ENCODE data around the gene GYS2.
"Not testable (repeated sequence)": the region's sequence is repeated elsewhere in the genome, so short reads cannot be mapped to it uniquely, and the experiment has no call there.

The GYS2 gene

GRCh38 chr12:21585485-21585884 is 19.2 kb downstream of the GYS2 start:
- POLR2A ChIA-PET (ENCODE audit: low non-redundant PET): no interaction called here
- no peak for DNase-seq (ENCODE audit: low spot score)
- no peak overlapping the region for H3K27ac ChIP-seq
- CTCF ChIA-PET: interaction anchor here (0.6 kb wide), 1 partner anchor 360 kb away, joined by 5 read pairs; no protein-coding TSS in a partner anchor
- TF ChIP-seq CTCF (conservative IDR thresholded peaks at IDR 0.05; ENCODE audit: low read depth): no peak

GRCh38 chr12:21584403-21585182 is 20.1 kb downstream of the GYS2 start:
- DNase-seq (ENCODE audit: low spot score); POLR2A ChIA-PET (ENCODE audit: low non-redundant PET); H3K27ac ChIP-seq: not testable (repeated sequence)
- CTCF ChIA-PET: interaction anchor here (0.6 kb wide), 1 partner anchor 323 kb away, joined by 6 read pairs; no protein-coding TSS in a partner anchor

GRCh38 chr12:21583587-21583986 is 21.1 kb downstream of the GYS2 start:
- ChIA-PET POLR2A (ENCODE audit: low non-redundant PET) (no interaction called here), CTCF (no interaction called here)
- no peak for DNase-seq (ENCODE audit: low spot score)
- TF ChIP-seq CTCF (conservative IDR thresholded peaks at IDR 0.05; ENCODE audit: low read depth): no peak
- H3K27ac ChIP-seq: no peak overlapping the region

- no peak for DNase-seq (ENCODE audit: low spot score)
- CTCF ChIA-PET: no interaction called here
Observed at GRCh38 chr12:21580748-21581516, 23.7 kb downstream of the GYS2 start.

GRCh38 chr12:21577516-21577915 is 27.1 kb downstream of the GYS2 start:
- ChIA-PET POLR2A (ENCODE audit: low non-redundant PET) (no interaction called here), CTCF (no interaction called here)
- no peak overlapping the region for H3K27ac ChIP-seq
- TF ChIP-seq CTCF (conservative IDR thresholded peaks at IDR 0.05; ENCODE audit: low read depth): no peak
- no peak for DNase-seq (ENCODE audit: low spot score)

More at GRCh38 chr12:21580748-21581516, 23.7 kb downstream of the GYS2 start:
- no peak for TF ChIP-seq CTCF (conservative IDR thresholded peaks at IDR 0.05; ENCODE audit: low read depth)
- POLR2A ChIA-PET (ENCODE audit: low non-redundant PET): no interaction called here
- H3K27ac ChIP-seq: no peak overlapping the region

- ChIA-PET POLR2A (ENCODE audit: low non-redundant PET) (no interaction called here), CTCF (no interaction called here)
- no peak overlapping the region for H3K27ac ChIP-seq
Observed at GRCh38 chr12:21576431-21576830, 28.2 kb downstream of the GYS2 start.

More at GRCh38 chr12:21576431-21576830, 28.2 kb downstream of the GYS2 start:
- no peak for TF ChIP-seq CTCF (conservative IDR thresholded peaks at IDR 0.05; ENCODE audit: low read depth)
- no peak for DNase-seq (ENCODE audit: low spot score)
